Adrenal gland (tissue), 12 donors: ENCODE results near the gene GRB10. TPM values are rescaled to one million over a fixed set of nuclear protein-coding genes. Genes with fewer than 3 reads are reported as not detected.

Experiments used
- DNase-seq, 7 donors: peaks; one replicate each; pipeline ENCODE4 v3.0.0-alpha.2; 2019 to 2020
- H3K27ac ChIP-seq, 5 donors: fragments of 200-600 bp; sonication (generic) in 4 of 5; 1 replicate in 3 of 5; 2 replicates in 2 of 5; pipeline versions ENCODE4 v1.5.1 to v1.8.0; 2016 to 2020; ENCODE audit warnings: mild to moderate bottlenecking in 1 of 5
- H3K27me3 ChIP-seq: fragments of 200-600 bp; 2 replicates; pipeline ENCODE4 v1.8.0; 2021
- H3K36me3 ChIP-seq, 2 donors: fragments of 200-600 bp; replicated peaks in 1 of 2; 1 replicate in 1 of 2; 2 replicates in 1 of 2; pipeline versions ENCODE4 v1.5.1 to v1.8.0; 2018 to 2022
- H3K4me1 ChIP-seq, 2 donors: fragments of 200-600 bp; replicated peaks in 1 of 2; 1 replicate in 1 of 2; 2 replicates in 1 of 2; pipeline versions ENCODE4 v1.5.1 to v1.8.0; 2018 to 2021
- H3K4me3 ChIP-seq, 4 donors: fragments of 200-600 bp; sonication (generic) in 3 of 4; one replicate each; pipeline ENCODE4 v1.5.1; 2016 to 2018
- H3K9me3 ChIP-seq, 3 donors: fragments of 200-600 bp; sonication (generic) in 1 of 3; replicated peaks in 1 of 3; 1 replicate in 2 of 3; 2 replicates in 1 of 3; pipeline versions ENCODE4 v1.5.1 to v1.8.0; 2016 to 2021
- CTCF ChIP-seq, 6 experiments: fragments of 450-650 bp in 4 of 6; fragments of 200-600 bp in 2 of 6; sonication (generic) in 1 of 6; IDR thresholded peaks; 1 replicate in 5 of 6; 2 replicates in 1 of 6; pipeline versions ENCODE4 v1.5.1 to v1.8.0; 2016 to 2021; ENCODE audit warnings: antibody characterized with exemption in 6 of 6, mild to moderate bottlenecking in 2 of 6, moderate library complexity in 1 of 6
- POLR2A ChIP-seq, 2 donors: fragments of 450-650 bp; IDR thresholded peaks; one replicate each; pipeline ENCODE4 v1.6.1; 2017; ENCODE audit warnings: antibody characterized with exemption in 2 of 2, mild to moderate bottlenecking in 2 of 2, moderate library complexity in 1 of 2
- WGBS, 4 donors: extraction: QIAGEN DNeasy Blood & Tissue Kit in 2 of 4; methylation state at CpG; one replicate each; pipeline versions ENCODE4 v1.1.5 to v1.1.7; 2013 to 2017; 5-methylcytosine and 5-hydroxymethylcytosine counted together
- intact Hi-C, 2 donors: fragments of 100-400 bp; cut with DNase I; formaldehyde crosslinking; loops; one replicate each; pipeline versions ENCODE4 v1.14.1 to v1.15.0; 2022 to 2023
- polyA plus RNA-seq, 3 donors: library from polyadenylated mRNA; stranded (reverse); fragments of 200-250 nt in 2 of 3; fragments of 350-450 nt in 1 of 3; fragmentation: Illumina TruSeq in 1 of 3; extraction: RNeasy Lipid Tissue Mini Kit (QIAGEN cat#74804) in 1 of 3; gene quantifications; one replicate each; pipeline ENCODE4 v1.2.3, GENCODE V29; 2013 to 2014
- total RNA-seq, 9 donors: library from RNA; depleted of rRNA in 4 of 9; stranded (reverse); fragments of >200 nt in 4 of 9; fragments of 120-200 nt in 1 of 9; fragmentation: NEBNext Ultra II Directional in 1 of 9; extraction: Animal tissue kit (Norgen Biotek cat#: 25700) in 1 of 9; gene quantifications; one replicate each; pipeline versions ENCODE4 v1.1.0 to v1.2.4, GENCODE V29; 2013 to 2023
- donor health status: healthy with polysubstance abuse.
- donor health status: Bipolar disorder and iron deficiency.
- donor health status: DM: yes; HTN: yes; CAD: no.
- donor health status: DM: no; HTN: no; CAD: no.
- donor health status: DM: no; HTN: no; CAD: no.
- donor health status: DM: yes; HTN: yes; CAD: no.

GRB10 gene
- total and polyA plus RNA-seq, 12 donors = 33.5 to 158 (median 67.3) TPM

- 88 to 92% (median 89%) methylated on average over 9 to 10 of the region's 10 CpGs for WGBS, 4 donors
- TF ChIP-seq CTCF (IDR thresholded peaks at IDR 0.05) (no peak), POLR2A (IDR thresholded peaks at IDR 0.05) (no peak)
- peaks cover 0 to 13% of the 10 kb centered on the region in 2 donors for H3K4me1 ChIP-seq
Observed at GRCh38 chr7:50757703-50758390, 24.8 kb downstream of the GRB10 start.

GRCh38 chr7:50756180-50756579 is 26.5 kb downstream of the GRB10 start:
- DNase-seq = no peak
- no peaks in the 10 kb centered on the region for H3K36me3 ChIP-seq
- no peaks in the 10 kb centered on the region for H3K27me3 ChIP-seq
- H3K4me3 ChIP-seq = no peak overlapping the region
- TF ChIP-seq POLR2A (IDR thresholded peaks at IDR 0.05) (no peak), CTCF (IDR thresholded peaks at IDR 0.05) (no peak)
- intact Hi-C loops = no loop called here
- no peak overlapping the region for H3K27ac ChIP-seq
- H3K4me1 ChIP-seq = peaks cover 0 to 13% of the 10 kb centered on the region in 2 donors
- 88 to 94% (median 93%) methylated on average over 7 to 9 of the region's 9 CpGs for WGBS, 4 donors
- H3K9me3 ChIP-seq = no peaks in the 10 kb centered on the region

More at GRCh38 chr7:50757703-50758390, 24.8 kb downstream of the GRB10 start:
- Histone ChIP-seq H3K27ac (no peak overlapping the region), H3K4me3 (no peak overlapping the region), H3K9me3 (no peaks in the 10 kb centered on the region), H3K36me3 (no peaks in the 10 kb centered on the region), H3K27me3 (no peaks in the 10 kb centered on the region)
- no peak for DNase-seq
- intact Hi-C loops = no loop called here

- 61 to 64% (median 62%) methylated on average over 6 of the region's 6 CpGs for WGBS, 4 donors
- no peak overlapping the region for H3K4me3 ChIP-seq
- intact Hi-C loops = no loop called here
Observed at GRCh38 chr7:50754684-50755083, 28.0 kb downstream of the GRB10 start.

GRCh38 chr7:50754241-50754640 is 28.5 kb downstream of the GRB10 start:
- Histone ChIP-seq H3K27me3 (no peaks in the 10 kb centered on the region), H3K4me3 (no peak overlapping the region), H3K36me3 (no peaks in the 10 kb centered on the region), H3K4me1 (peaks cover 0 to 13% of the 10 kb centered on the region in 2 donors), H3K9me3 (no peaks in the 10 kb centered on the region), H3K27ac (no peak overlapping the region)
- DNase-seq = no peak
- TF ChIP-seq POLR2A (IDR thresholded peaks at IDR 0.05) (no peak), CTCF (IDR thresholded peaks at IDR 0.05) (no peak)
- intact Hi-C loops = no loop called here
- WGBS, 4 donors = 85 to 90% (median 86%) methylated on average over 6 of the region's 6 CpGs

More at GRCh38 chr7:50754684-50755083, 28.0 kb downstream of the GRB10 start:
- Histone ChIP-seq H3K27me3 (no peaks in the 10 kb centered on the region), H3K9me3 (no peaks in the 10 kb centered on the region), H3K36me3 (no peaks in the 10 kb centered on the region), H3K4me1 (peaks cover 0 to 13% of the 10 kb centered on the region in 2 donors), H3K27ac (no peak overlapping the region)
- no peak for DNase-seq
- TF ChIP-seq POLR2A (IDR thresholded peaks at IDR 0.05) (no peak), CTCF (IDR thresholded peaks at IDR 0.05) (no peak)
